ENCODE measurements around the gene MELTF. TPM values are rescaled to one million over a fixed set of nuclear protein-coding genes. Genes with fewer than 3 reads are reported as not detected.

The MELTF gene
- total and polyA plus RNA-seq, 9 of the 15 experiments (the other 6 are each of a cell fraction or from before 2014, with no cell fraction given) = 0.35 to 10.5 (median 4.5) TPM

DNA sequence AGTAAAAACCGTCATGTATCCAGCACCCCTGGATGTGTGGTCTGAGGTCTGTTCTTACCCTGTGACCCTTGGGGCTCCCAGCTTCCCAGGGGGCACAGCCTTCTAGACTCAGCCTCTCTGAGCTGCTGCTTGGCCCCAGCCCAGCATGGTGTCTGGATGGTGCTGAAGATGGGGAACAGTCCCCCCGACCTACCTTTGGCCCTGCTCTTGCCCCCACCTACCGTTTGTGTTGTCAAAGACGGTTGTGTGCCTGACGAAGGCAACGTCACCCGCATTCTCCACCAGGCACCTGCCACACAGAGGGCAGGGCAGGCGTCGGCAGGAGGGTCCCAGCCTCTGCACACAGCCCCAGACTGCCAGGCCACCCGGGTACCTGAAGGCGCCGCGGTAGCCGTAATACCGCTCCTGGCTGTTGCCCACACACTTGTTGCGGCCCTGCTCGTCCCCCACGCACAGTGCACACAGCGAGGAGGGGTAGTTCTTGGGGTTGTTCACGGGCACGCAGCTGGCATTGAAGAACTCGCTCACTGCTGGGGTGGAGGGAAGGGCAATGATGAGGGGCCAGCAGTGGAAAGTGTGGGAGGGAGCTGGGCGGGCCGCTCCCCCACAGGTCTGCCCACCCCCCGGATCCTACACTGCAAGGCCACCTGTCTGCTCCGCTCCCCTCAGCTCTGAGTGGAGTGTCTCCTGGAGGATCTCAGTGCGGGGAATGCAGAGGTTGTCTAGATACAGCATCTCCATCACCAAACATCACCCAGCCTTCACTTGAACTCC, 21.0 kb downstream of the MELTF start:
- Histone ChIP-seq H3K4me1 (replicated peaks in 1 of 2; ENCODE audit: control insufficient read depth in 2 of 2, insufficient read depth in 2 of 2, low read length in 2 of 2) (peaks cover 3 to 45% of the 10 kb centered on the region in 2 experiments; a peak in 3 of 5 replicates), H3K27me3 (ENCODE audit: control insufficient read depth in 2 of 2, insufficient read depth in 2 of 2, low read length in 2 of 2) (no peaks in the 10 kb centered on the region), H3K9ac (ENCODE audit: insufficient read depth in 1 of 2, low read depth in 2 of 2, low read length in 2 of 2) (no peak overlapping the region), H3K9me1 (ENCODE audit: control insufficient read depth, insufficient read depth, low read length) (no peaks in the 10 kb centered on the region), H3K79me2 (ENCODE audit: control insufficient read depth, insufficient read depth, low read length) (no peaks in the 10 kb centered on the region), H3K9me3 (replicated peaks; ENCODE audit: control insufficient read depth, insufficient read depth, low read depth, low read length) (no peaks in the 10 kb centered on the region), H4K20me1 (replicated peaks; ENCODE audit: control insufficient read depth, insufficient read depth, low read length) (no peaks in the 10 kb centered on the region), H3K4me2 (ENCODE audit: insufficient read depth, low read length) (no peak overlapping the region), H3K36me3 (ENCODE audit: control insufficient read depth, insufficient read depth, low read length) (no peaks in the 10 kb centered on the region), H3K27ac (ENCODE audit: extremely low read depth, low read depth, low read length) (no peak overlapping the region), H3K4me3 (no peak overlapping the region), H2AFZ (ENCODE audit: low read depth, low read length) (no peak overlapping the region)
- BruUV-seq (replicated peaks) = no TSS peak
- TF ChIP-seq, protein P1, sequence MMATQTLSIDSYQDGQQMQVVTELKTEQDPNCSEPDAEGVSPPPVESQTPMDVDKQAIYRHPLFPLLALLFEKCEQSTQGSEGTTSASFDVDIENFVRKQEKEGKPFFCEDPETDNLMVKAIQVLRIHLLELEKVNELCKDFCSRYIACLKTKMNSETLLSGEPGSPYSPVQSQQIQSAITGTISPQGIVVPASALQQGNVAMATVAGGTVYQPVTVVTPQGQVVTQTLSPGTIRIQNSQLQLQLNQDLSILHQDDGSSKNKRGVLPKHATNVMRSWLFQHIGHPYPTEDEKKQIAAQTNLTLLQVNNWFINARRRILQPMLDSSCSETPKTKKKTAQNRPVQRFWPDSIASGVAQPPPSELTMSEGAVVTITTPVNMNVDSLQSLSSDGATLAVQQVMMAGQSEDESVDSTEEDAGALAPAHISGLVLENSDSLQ (IDR thresholded peaks at IDR 0.05) = no peak
- TF ChIP-seq SMAD2 (IDR thresholded peaks at IDR 0.05; ENCODE audit: low read depth, low read length) (no peak), POLR2G (IDR thresholded peaks at IDR 0.05; ENCODE audit: low read depth, low read length) (0 out of 2 replicates have a peak, but pooled peaks have one; percentile 13), POLR2AphosphoS5 (IDR thresholded peaks at IDR 0.05; ENCODE audit: control insufficient read depth, insufficient read depth, low read depth, low read length) (no peak)
- TF ChIP-seq, protein P2, sequence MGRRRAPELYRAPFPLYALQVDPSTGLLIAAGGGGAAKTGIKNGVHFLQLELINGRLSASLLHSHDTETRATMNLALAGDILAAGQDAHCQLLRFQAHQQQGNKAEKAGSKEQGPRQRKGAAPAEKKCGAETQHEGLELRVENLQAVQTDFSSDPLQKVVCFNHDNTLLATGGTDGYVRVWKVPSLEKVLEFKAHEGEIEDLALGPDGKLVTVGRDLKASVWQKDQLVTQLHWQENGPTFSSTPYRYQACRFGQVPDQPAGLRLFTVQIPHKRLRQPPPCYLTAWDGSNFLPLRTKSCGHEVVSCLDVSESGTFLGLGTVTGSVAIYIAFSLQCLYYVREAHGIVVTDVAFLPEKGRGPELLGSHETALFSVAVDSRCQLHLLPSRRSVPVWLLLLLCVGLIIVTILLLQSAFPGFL (CRISPR knock-in tag; IDR thresholded peaks at IDR 0.05) = no peak
- 69% methylated on average over 27 of the region's 27 CpGs for WGBS (ENCODE audit: insufficient coverage, low coverage, missing lambda C conversion rate)
- ChIA-PET CTCF (ENCODE audit: low intra/inter-chr PET ratio) (interaction anchor here (0.6 kb wide), 1 partner anchor 179 kb away, joined by 3 read pairs; no protein-coding TSS in a partner anchor), POLR2A (interaction anchor here (0.6 to 1.0 kb wide), 2 partner anchors 13 to 312 kb away, joined by 3 to 4 read pairs; no protein-coding TSS in a partner anchor)
- no peak for DNase-seq (ENCODE audit: extremely low read depth in 1 of 4, low spot score in 3 of 4)
- in situ Hi-C loops (cut with MboI) (no loop called here), intact Hi-C loops (cut with micrococcal nuclease) (no loop called here)
- FAIRE-seq = no peak
- no peak for ATAC-seq

Data from K562 (cell line).